HG03342 (cell line): ENCODE data around the gene KCNK3.
"Not testable (repeated sequence)": the region's sequence is repeated elsewhere in the genome, so short reads cannot be mapped to it uniquely, and the experiment has no call there.

ENCODE experiments used
- ATAC-seq: cut with Tn5 transposase; IDR thresholded peaks from one replicate; pipeline ENCODE4 v1.9.1; 2021; ENCODE audit warnings: mild to moderate bottlenecking, moderate library complexity; ENCODE audit not compliant: unreplicated experiment

The KCNK3 gene

DNA sequence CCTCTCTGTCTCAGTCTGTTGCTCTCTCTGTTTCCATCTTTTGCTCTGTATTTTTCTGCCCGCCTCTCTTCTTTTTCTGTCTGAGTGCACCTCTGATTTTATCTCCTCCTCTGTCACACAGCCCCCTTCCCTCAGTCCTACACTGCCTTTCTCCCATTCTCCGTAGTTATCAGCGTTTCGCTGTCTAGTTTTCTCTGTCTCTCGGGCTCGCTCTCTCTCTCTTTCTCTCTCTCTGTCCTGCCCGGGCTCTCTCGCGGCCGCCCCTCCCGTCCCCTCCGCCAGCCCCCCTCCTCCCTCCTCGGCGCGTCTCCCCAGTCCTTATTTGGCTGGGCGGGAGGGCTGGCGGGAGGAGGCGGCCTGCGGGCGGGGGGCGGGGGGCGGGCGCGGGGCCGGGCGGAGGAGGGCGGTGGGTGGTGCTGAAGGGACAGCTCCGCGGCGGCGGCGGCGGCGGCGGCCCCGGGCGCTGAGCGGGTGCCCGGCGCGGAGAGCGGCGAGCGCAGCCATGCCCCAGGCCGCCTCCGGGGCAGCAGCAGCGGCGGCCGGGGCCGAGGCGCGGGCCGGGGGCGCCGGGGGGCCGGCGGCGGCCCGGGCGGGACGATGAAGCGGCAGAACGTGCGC lies at the start of gene KCNK3:
TSS of gene KCNK3 (plus strand) at position 444 of the 618 bp plus-strand sequence. CDS start at position 598, 154 bp downstream.
- no peak for ATAC-seq

DNA sequence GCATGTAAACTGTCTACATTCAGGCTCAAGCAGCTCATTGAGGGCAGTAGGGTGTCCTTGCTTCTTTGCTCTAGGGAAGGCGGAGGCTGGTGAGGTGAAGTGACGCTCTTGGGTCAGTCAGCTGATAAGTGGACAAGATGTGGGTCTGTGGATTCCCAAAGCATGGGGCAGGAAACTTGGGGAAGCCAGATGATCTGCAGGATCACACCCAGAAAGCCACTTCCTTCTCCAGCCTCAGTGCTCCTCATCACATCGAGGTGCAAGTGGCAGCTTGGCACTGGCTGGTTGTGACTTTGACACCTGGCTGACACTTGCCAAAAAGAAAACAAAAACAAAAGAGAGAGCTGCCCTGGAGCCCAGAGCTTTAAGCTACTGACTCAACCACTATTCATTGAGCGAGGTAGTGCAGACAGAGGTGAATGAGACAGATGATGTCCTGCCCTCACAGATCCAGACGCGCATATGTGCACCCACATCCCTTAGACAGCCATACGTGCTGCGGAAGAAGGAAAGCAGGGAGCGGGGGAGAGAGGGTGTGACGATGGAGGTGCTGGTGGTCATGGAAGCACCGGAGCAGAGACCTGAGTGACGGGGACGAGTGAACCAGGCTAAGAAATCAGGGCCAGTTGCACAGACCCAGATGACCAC lies 48.2 kb upstream of the KCNK3 start:
- ATAC-seq, result no peak

DNA sequence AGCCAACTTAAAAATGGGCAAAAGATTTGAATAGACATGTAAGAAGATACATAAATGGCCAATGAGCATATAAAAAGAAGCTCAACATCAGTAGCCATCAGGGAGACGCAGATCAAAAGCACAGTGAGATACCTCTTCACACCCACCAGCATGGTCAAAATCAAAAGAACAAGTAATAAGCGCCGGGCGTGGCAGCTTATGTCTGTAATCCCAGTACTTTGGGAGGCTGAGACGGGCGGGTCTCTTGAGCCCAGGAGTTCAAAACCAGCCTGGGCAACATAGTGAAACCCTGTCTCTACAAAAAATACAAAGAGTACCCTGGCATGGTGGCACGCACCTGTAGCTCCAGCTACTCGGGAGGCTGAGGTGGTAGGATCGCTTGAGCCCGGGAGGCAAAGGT lies 46.8 kb upstream of the KCNK3 start:
- no peak for ATAC-seq

DNA sequence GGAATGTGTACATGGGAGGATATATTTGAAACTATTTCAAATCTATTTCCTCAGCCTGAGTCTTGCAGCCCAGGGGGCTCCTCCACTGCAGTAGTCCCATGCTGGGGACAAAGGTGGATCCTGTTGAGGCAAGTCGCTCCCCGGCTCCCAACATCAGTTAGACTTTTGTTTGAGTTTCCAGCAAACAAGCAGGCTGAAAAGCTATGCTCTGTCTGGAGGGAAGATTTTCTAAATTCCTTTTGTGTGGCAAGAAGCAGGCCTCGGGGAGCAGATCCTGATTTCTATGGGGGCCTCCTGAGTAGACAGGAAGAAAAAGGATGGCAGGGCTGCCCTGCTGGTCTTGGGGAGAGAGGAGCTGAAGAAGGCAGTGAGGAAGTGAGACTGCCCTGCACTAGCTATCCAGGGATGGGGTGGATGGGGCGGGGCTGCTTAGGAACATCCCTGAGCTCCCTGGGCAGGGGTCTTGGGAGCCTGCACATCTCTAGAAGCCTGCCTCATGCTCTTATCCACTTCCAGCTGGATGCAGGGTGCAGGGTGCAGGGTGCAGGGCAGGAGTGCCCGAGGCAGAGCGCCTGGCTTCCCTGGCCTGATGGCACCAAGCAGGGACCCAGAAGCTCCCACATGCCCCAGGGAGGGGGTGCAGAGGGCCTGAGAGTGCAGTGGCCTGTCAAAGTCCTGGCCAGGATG lies 45.4 kb upstream of the KCNK3 start:
- no peak for ATAC-seq

DNA sequence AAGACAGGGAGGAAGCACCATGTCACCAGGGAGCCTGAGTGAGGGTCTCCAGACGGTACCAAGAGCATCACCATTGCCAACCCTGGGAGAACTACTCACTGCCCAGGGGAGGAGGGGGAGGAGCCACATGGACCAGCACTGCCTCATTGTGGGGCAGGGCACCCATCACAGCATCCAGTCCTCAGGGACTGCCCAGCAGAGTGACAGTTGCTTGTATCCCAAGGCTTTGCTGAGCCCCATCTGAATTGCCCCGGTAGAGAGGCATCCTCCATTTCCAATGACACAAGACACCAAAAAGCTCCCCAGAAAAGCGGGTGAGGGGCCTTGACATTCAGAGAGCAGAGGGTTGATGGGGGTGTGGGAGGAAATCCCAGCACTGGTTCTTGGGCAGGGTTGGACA lies 44.5 kb upstream of the KCNK3 start:
- no peak for ATAC-seq

DNA sequence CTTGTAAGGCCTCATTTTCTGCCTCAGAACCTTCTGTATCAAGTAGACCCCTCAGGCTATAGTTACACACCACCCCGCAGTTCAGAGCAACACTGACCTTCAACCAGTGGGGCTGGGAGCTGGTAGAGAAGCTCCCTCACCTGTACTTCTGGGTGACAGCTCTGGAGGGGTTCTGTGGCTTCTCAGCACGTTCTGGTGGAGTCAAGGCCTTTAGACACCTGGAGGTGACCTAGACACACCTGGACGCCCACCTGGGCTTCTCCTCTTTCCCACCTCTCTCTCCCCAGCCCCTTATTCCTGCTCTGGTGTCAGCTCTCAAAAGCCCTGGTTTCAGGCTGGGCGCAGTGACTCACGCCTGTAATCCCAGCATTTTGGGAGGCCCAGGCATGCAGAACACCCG lies 44.0 kb upstream of the KCNK3 start:
- no peak for ATAC-seq

DNA sequence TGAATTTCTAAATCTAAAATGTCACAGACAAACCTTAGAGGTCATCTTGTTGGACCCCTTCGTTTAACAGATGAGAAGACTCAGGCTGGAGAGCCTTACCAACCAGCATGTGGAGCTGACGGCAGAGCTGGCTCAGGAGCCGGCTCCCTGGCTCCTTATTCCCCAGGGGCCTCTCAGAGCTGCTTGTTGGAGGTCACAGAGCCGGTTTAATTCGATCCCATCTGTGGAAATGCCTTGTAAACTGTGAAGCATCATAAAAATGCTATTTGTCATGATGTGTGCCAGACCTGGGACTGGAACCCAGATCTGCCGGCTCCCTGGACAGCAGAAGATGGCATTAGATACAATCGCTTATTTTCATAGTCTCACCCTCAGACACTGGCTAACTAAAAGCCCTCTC lies 43.2 kb upstream of the KCNK3 start:
- no peak for ATAC-seq

DNA sequence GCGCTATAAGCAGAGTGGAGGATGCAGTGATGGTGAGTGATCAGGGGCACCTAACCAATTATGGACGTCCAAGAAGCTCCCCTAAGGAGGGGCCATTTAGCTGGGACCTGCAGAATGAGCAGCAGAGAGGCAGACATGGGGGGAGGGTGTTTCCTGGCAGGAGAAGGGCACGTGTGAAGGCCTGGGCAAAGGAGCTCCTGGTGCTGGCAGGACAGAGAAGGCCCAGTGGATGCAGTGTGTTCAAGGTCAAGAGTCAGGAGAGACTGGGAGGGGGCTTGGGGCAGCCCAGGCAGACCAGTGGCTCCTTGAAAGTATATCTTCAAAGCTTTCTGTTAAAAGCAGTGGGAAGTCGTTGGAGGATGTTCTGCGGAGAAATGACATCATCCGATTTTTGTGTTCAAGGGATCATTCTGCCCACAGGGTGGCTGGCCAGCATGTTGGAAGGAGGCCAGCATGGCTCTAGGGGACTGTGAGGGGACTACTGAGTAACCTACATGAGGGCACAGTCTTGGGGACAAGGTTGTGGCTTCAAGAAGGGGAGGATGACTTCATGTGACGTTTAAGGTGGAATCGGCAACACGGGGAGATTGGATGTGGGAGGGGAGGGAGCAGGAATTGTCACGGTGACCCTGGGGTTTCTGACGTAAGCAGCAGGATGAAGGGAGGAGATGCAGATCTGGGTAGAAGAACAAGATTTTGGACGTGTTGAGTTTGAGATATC lies 42.4 kb upstream of the KCNK3 start:
- ATAC-seq, result no peak

DNA sequence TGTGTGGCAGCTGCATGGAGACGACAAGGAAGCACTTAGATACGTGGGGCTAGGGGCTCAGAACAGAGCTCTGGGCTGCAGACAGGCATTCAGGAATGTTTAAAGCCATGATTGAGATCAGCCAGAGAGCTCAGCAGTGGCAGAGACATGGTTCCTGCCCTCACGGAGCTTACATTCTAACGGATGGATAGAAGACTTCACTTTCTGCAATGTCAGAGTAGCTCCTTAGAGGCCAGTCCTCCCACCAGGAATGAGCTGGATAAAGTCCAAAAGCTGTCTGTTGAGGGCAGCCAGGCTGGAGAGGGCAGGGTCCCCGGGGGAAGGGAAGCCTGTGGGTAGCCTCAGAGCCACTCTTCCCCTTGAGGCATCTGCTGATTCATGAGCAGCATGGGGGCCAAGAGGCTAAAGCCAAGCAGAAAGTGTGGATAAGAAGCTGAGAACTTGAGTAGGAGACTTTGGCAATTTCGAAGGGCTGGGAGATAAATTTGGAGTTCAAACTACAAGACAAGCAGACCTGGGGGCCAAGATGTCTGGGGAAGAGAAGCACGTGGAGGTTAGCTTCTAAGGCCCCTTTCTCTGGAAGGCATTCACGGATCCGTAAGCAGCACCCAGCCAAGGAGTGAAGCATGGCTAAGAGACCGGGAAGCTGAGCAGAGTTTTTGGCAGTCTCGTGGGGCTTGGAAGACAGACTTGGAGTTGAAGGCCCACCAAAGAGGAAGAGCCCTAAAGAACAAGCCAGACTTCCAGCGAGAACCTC lies 41.6 kb upstream of the KCNK3 start:
- no peak for ATAC-seq

DNA sequence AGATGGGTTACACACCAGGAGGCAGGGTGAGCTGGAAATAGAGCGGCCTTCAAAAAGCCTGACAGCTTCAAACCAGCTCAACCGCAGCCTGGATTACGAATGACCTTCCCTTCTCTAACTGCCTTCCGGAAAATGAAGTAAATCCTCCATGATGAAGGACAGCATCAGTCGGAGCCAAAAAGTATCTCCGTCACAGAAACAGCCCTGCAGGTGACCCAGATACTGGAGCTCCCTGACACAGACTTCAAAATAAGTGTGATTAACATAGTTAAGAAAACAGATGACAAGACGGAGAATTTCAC lies 41.1 kb upstream of the KCNK3 start:
- ATAC-seq, result no peak

DNA sequence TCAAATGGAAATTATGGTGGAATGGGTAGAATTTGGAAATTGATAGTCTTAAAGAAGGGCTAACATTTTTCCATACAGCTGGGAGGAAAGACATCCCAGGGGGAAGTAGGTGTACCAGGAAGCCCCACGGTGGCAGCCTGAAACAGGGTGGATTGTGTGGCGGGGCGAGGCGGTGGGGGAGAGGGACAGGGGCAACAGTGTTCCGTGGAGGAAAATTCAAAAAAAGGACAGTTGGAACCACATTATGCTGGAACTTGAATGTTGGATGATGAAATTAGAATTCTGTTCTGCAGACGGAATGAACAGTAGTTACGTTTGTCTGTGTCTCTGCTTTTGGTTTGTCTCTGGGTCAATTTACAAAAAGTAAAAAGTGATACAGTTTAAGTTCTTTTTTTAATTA lies 40.7 kb upstream of the KCNK3 start:
- no peak for ATAC-seq

DNA sequence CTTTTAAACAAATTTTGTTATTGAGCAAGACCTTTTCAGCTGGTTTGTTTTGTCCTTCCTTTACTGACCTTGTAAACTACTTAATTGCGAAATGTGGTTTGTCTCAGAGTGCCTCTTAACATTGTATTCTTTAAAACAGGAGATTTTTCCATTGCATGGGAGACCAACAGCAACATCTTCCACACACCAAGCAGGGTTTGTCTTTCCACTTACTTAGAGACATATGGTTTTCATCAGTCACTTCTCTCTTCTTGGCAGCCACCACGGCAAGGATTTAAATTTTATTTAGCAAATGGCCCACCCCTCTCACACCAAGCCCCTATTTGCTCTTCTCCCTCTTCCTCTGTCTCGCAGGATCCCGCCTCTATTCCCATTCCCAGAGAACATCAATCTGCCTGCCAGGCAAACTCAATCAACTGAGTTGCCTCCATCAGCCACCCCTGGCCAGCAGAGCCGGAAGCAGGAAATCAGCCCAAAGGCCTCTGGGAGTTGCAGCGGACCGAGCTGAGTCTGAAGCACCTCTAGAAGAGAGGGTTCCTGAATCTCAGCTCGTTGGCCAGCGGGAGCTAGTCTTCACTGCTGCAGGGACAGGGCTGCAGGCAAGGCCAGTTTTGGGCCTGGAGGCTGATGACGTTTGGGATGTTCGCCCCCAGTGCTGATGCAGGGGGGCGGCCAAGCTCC lies 40.0 kb upstream of the KCNK3 start:
- no peak for ATAC-seq

DNA sequence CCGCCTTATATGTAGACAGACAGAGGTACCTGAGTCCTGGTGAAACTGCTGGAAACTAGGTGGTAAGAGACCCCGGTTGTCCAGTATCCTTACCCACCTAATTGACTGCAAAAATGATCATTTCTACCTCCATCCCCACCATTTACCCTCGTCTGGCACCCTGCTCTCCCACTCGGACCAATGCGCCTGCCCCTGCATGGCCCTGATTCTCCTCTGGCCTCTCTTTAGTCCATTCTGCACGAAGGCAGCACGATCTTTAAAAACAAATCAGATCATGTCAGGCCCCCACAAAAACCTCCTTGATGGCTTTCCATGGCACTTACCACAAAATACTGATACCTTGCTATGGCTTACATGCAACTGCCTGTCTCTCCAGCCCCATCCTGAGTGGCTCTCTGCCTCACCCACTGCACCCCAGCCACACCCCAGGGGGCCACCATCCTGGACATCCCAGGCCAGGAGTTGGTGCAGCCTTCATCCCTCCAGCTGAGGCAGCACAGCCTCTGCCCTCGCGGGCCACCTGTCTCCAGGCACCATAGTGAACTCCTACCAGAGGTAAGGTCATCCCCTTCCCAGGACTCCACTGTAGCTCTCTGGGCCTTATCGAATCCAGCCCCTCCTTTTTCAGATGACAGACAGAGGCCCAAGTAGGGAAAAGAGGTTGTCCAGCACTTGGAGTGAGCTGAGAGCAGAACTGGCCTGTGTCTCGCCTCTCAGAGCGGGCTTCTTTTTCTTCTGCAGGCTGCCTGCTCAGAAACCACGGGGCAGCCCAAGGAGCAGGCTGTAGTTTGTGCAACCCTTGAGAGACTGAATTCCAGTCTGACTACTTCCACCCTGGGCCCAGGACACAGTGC lies 39.1 kb upstream of the KCNK3 start:
- ATAC-seq, result no peak

DNA sequence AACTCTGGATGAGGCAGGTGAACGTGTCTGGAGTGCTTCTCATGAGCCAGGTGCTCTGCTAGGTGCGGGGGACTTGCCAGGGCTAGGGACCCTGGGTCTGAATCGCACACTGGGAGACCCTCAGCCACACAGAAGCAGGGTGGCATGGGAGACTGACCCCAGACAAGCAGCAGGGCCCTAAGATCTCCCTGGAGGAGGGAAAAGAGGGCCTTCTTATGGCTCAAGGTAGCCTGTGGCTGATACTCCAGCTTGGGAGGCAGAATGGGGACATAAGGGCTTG lies 38.5 kb upstream of the KCNK3 start:
- no peak for ATAC-seq

DNA sequence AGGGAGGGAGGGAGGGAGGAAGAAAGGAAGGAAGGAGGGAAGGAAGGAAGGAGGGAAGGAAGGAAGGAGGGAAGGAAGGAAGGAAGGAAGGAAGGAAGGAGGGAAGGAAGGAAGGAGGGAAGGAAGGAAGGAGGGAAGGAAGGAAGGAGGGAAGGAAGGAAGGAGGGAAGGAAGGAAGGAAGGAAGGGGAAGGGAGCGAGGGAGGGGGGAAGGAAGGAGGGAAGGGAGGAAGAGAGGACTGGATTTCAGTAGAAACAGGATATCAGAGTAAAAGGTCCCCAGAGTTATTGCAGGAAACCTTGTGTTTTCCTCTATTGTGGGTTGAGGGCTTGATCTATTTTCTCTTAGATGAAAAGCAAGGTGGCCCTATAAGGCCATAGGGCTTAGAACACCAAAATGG lies 37.4 kb upstream of the KCNK3 start:
- ATAC-seq, result not testable (repeated sequence)

DNA sequence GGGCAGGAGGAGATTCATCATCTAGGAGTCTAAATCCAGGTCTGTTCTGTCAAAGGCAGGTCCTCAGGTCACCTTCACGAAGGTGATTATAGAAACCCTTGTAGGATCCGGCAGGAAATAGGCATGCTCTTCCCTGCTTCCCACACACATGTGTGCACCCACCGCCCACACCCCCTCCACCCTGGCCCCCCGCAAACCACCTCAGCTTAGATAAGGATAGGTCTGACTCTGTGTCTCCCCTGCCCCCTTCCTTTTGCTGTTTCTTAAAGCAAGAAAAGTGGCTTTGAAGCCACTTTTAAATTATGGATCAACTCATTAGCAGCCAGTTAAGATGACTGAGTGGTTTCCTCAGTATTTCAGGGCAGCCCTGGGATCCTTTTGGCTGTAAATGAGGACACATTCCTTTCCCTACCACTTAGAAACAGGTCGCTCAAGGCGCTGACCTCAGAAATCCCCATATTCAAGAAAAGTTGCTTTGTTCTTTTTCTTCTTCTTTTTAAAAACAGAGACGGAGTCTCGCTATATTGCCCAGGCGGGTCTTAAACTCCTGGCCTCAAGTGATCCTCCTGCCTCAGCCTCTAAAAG lies 36.8 kb upstream of the KCNK3 start:
- ATAC-seq, result no peak

DNA sequence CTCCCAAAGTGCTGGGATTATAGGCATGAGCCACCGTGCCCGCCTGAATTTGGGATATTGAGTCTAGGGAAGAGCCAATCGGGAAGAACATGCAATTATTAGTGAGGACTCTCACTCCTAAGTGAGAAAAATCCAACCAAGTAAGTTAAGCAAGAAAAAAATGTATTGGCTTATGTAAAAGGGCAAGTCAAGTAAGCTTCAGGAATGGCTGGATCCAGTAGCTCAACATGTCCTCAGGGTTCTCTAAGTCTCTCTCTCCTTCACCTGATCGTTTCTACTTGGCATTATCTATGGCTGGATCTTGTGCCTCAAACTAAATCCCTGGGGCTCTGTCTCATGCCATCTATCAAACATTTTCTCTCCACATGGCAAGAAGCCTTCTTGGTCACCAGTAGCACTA lies 35.3 kb upstream of the KCNK3 start:
- no peak for ATAC-seq

DNA sequence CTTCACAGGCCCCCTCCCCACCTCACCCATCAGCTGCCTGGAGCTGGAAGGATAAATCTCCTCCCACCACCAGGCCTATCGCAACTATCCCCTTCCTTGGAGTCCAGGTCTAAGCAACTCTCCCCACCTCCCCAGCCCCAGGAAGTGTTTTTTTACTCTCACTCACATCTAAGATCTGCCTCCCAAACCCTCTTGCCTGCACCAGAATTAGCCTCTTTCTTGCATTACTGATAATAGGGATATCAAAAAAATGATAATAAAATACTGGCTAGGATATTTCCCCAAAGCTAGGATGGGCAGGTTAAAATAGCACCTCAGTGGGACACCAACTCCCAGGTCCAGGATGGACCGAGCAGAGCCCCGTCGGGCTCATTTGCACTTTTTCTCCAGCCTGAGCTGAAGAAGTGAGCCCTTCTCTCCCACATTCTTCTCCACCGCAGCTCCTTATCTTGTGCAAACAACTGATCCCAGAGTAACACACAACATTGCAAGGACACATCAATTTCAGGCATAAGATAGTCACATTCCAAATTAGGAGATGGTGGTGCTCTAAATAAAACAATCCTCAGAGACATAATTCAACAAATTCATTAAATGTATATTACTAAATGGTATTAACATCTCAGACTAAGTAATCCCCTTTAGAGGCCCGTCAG lies 33.7 kb upstream of the KCNK3 start:
- no peak for ATAC-seq

DNA sequence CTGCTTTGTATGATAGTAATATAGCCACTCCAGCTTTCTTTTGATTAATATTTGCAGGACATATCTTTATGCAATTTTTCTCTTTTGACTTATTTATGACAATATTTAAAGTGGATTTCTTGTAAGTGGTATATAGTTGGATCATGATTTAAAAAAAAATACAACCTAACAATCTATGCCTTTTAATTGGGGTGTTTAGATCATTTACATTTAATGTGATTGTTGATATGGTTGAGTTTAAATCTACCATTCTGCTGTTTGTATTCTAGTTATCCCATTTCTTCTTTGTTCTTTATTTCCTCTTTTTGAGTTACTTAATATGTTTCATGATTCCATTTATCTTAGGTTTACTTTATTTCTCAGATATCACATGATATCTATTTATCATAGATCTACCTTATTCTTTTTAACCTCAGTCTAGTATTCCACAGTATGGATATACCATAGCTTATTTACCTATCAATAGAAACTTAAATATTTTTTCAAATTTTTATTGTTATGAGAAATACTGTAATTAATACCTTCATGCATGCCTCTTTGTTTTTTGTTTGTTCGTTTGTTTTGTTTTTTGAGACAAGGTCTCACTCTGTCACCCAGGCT lies 32.1 kb upstream of the KCNK3 start:
- ATAC-seq, result no peak
